SK-N-SH (cell line): ENCODE results near the gene FRYL.

Experiments used
- EZH2phosphoT487 ChIP-seq: fragments of 200-600 bp; sonication (generic); IDR thresholded peaks from 2 replicates; pipeline ENCODE4 v1.6.1; 2017; ENCODE audit warnings: low read depth, mixed run types, mild to moderate bottlenecking, antibody characterized with exemption, moderate library complexity, borderline replicate concordance
- GABPA ChIP-seq: IDR thresholded peaks from 2 replicates; pipeline ENCODE4 v1.4.0; 2012; ENCODE audit warnings: low read depth, mild to moderate bottlenecking
- POLR2AphosphoS5 ChIP-seq: IDR thresholded peaks from 2 replicates; pipeline ENCODE4 v1.6.1; 2012; ENCODE audit warnings: low read depth, low read length
- SMC3 ChIP-seq: IDR thresholded peaks from 2 replicates; pipeline ENCODE4 v1.6.1; 2012; ENCODE audit warnings: low read depth, low read length, improper control_type of control experiment
- TF ChIP-seq, protein P1 (sequence below): IDR thresholded peaks from 2 replicates; pipeline ENCODE4 v1.4.0; 2012; ENCODE audit warnings: low read depth, borderline replicate concordance

DNA sequence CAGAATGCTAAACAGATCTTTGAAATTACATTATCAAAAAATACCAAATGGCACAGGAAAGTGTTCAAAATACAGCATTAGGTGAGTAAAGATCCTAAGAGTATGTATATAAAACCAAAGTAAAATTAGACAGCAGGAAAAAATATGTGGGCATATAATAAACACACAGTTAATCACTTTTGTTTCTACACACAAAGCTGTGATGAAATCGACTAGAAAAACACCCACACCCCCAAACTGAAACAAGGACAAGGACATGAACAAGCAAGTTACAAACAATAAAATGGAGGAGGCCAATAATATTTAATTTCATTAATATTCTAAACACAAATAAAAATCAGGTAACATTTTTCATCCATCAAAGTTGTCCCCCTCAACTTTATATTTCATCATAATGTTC, 143.2 kb downstream of the FRYL start:
- no peak for TF ChIP-seq EZH2phosphoT487
- TF ChIP-seq, protein P1, sequence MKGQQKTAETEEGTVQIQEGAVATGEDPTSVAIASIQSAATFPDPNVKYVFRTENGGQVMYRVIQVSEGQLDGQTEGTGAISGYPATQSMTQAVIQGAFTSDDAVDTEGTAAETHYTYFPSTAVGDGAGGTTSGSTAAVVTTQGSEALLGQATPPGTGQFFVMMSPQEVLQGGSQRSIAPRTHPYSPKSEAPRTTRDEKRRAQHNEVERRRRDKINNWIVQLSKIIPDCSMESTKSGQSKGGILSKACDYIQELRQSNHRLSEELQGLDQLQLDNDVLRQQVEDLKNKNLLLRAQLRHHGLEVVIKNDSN, result no peak
- no peak for TF ChIP-seq POLR2AphosphoS5
- no peak for TF ChIP-seq GABPA
- no peak for TF ChIP-seq SMC3
